ENCODE results near the gene MGRN1.

The MGRN1 gene

GRCh38 chr16:4631444-4631843 lies 6.8 kb downstream of the MGRN1 start:
- DNase-seq (ENCODE audit: low read depth) = no peak
- TF ChIP-seq CTCF (conservative IDR thresholded peaks at IDR 0.05; ENCODE audit: low read depth, low read length) = no peak
- H3K4me3 ChIP-seq (ENCODE audit: low read length) = no peak overlapping the region

GRCh38 chr16:4633910-4634635 lies 9.4 kb downstream of the MGRN1 start:
- TF ChIP-seq CTCF (conservative IDR thresholded peaks at IDR 0.05; ENCODE audit: low read depth, low read length) = no peak
- DNase-seq (ENCODE audit: low read depth) = no peak
- no peak overlapping the region for H3K4me3 ChIP-seq (ENCODE audit: low read length)

DNA sequence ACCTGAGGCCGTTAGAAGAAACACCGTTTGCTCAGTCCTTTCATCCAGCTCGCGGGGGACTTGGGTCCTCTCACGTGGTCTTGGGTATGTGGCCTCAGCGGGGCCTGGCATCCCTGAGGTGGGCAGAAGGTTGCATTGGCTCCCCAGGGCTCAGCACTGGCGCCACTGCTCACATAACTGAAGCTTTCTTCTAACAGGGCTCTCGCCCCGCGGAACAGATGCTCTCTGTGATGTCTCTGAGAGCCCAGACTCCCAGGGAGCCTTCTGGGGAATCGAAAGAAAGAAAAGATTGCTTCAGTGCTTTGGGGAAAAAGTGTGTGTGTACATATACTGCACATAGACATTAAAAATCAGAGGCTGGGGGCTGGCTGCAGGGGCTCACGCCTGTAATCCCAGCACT lies 10.1 kb downstream of the MGRN1 start:
- TF ChIP-seq CTCF (conservative IDR thresholded peaks at IDR 0.05; ENCODE audit: low read depth, low read length) = no peak
- DNase-seq (ENCODE audit: low read depth) = no peak
- H3K4me3 ChIP-seq (ENCODE audit: low read length) = no peak overlapping the region

- DNase-seq (ENCODE audit: low read depth) = no peak
- TF ChIP-seq CTCF (conservative IDR thresholded peaks at IDR 0.05; ENCODE audit: low read depth, low read length) = no peak
- H3K4me3 ChIP-seq (ENCODE audit: low read length) = no peak overlapping the region
These were observed 11.6 kb downstream of the MGRN1 start for GRCh38 chr16:4636196-4636595.

GRCh38 chr16:4637501-4638166 lies 13.0 kb downstream of the MGRN1 start:
- no peak for DNase-seq (ENCODE audit: low read depth)
- no peak overlapping the region for H3K4me3 ChIP-seq (ENCODE audit: low read length)
- no peak for TF ChIP-seq CTCF (conservative IDR thresholded peaks at IDR 0.05; ENCODE audit: low read depth, low read length)

DNA sequence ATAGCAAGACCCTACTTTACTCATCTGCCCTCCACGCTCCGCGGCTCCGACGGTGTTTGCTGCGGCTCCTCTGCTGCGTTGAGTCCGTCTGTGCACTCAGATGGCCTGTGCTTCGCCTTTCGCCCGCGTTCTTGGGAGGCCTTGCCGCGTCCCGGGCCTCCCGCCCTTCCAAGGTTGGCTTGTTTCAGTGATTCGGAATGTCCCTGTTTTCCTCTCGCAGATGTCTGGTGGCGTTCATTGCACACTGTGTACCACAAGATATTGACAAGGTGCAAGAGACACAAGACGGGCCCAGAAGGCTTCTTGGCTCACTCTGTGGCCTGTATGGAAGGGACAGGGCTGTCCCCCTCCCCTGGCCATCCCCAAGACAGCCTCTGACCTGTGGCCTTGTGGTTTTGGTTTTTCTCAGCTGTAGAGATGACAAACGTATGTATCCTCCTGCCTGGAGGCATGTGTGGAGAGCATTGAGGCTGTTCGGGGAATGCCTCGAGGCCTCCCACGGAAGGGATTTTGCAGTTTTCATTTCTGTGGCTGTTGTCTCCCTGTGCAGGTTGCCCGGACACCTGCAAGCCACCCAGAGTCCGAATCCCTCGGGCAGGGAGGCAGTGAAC lies 15.4 kb downstream of the MGRN1 start:
- no peak overlapping the region for H3K4me3 ChIP-seq (ENCODE audit: low read length)
- no peak for TF ChIP-seq CTCF (conservative IDR thresholded peaks at IDR 0.05; ENCODE audit: low read depth, low read length)
- no peak for DNase-seq (ENCODE audit: low read depth)

All from retinal pigment epithelial cell (primary cell).